Fibroblast of villous mesenchyme (primary cell): ENCODE measurements around the gene CEP170B. TPM values are rescaled to one million over a fixed set of nuclear protein-coding genes. Genes with fewer than 3 reads are reported as not detected.
"Not testable (repeated sequence)": the region's sequence is repeated elsewhere in the genome, so short reads cannot be mapped to it uniquely, and the experiment has no call there.

Experiments used
- DNase-seq: peaks from one replicate; pipeline ENCODE4 v3.0.0-alpha.2; 2010; ENCODE audit warnings: low read depth
- H3K4me3 ChIP-seq: 2 replicates; pipeline ENCODE4 v1.5.1; 2011; ENCODE audit warnings: low read depth, mild to moderate bottlenecking, low read length
- CTCF ChIP-seq: IDR thresholded peaks from 2 replicates; pipeline ENCODE4 v1.5.1; 2012; ENCODE audit warnings: low read depth, mild to moderate bottlenecking, low read length; ENCODE audit not compliant: insufficient read depth
- total RNA-seq: library from RNA; depleted of rRNA; stranded (reverse); fragments of >200 nt; gene quantifications from 2 replicates; pipeline ENCODE4 v1.2.3, GENCODE V29; 2012

Gene CEP170B
- total RNA-seq, 1 donor = 19.4 TPM

GRCh38 chr14:104898870-104899510, 33.9 kb downstream of the CEP170B start:
- no peak for TF ChIP-seq CTCF
- no peak overlapping the region for H3K4me3 ChIP-seq
- no peak for DNase-seq

- H3K4me3 ChIP-seq = no peak overlapping the region
- no peak for DNase-seq
- TF ChIP-seq CTCF = no peak
Measured at GRCh38 chr14:104899781-104900180, 34.7 kb downstream of the CEP170B start.

GRCh38 chr14:104900639-104901512, 35.8 kb downstream of the CEP170B start:
- TF ChIP-seq CTCF = no peak
- no peak overlapping the region for H3K4me3 ChIP-seq
- no peak for DNase-seq

- H3K4me3 ChIP-seq = no peak overlapping the region
- DNase-seq = no peak
- TF ChIP-seq CTCF = no peak
Measured at GRCh38 chr14:104903990-104904389, 38.9 kb downstream of the CEP170B start.

- DNase-seq = not testable (repeated sequence)
Measured at GRCh38 chr14:104904650-104905578, 39.8 kb downstream of the CEP170B start.

GRCh38 chr14:104905579-104905933, 40.5 kb downstream of the CEP170B start:
- H3K4me3 ChIP-seq, DNase-seq: not testable (repeated sequence)

More at GRCh38 chr14:104904650-104905578, 39.8 kb downstream of the CEP170B start:
- H3K4me3 ChIP-seq = not testable (repeated sequence)

- no peak overlapping the region for H3K4me3 ChIP-seq
- DNase-seq = peak; percentile 18
- TF ChIP-seq CTCF = no peak
Measured at GRCh38 chr14:104908303-104908702, 43.2 kb downstream of the CEP170B start.
